DMS 273 (cell line): ENCODE measurements around the gene CATSPERE.
A peak's percentile ranks its signal among the peaks of the same experiment; 100 is the strongest.

ENCODE experiments used
- DNase-seq: peaks from one replicate; lab custom pipeline; 2025; ENCODE audit not compliant: unreplicated experiment; lab: John Stamatoyannopoulos, UW

Gene CATSPERE

GRCh38 chr1:244615301-244615700 is 154.2 kb downstream of the CATSPERE start:
- no peak for DNase-seq

- DNase-seq = no peak
Observed at GRCh38 chr1:244626709-244627108, 165.6 kb downstream of the CATSPERE start.

GRCh38 chr1:244628789-244629188 is 167.7 kb downstream of the CATSPERE start:
- no peak for DNase-seq

GRCh38 chr1:244633140-244633539 is 172.1 kb downstream of the CATSPERE start:
- DNase-seq = peak; percentile 18

- DNase-seq = no peak
Observed at GRCh38 chr1:244634546-244634945, 173.5 kb downstream of the CATSPERE start.

GRCh38 chr1:244636488-244637259 is 175.6 kb downstream of the CATSPERE start:
- DNase-seq = no peak

- DNase-seq = no peak
Observed at GRCh38 chr1:244639561-244639960, 178.5 kb downstream of the CATSPERE start.

GRCh38 chr1:244640917-244641316 is 179.8 kb downstream of the CATSPERE start:
- no peak for DNase-seq

GRCh38 chr1:244642526-244642925 is 181.5 kb downstream of the CATSPERE start:
- DNase-seq = no peak

- DNase-seq = no peak
Observed at GRCh38 chr1:244642988-244643387, 181.9 kb downstream of the CATSPERE start.

GRCh38 chr1:244645414-244645813 is 184.3 kb downstream of the CATSPERE start:
- no peak for DNase-seq

GRCh38 chr1:244645890-244646289 is 184.8 kb downstream of the CATSPERE start:
- no peak for DNase-seq

- no peak for DNase-seq
Observed at GRCh38 chr1:244647819-244648218, 186.7 kb downstream of the CATSPERE start.

GRCh38 chr1:244651956-244652622 is 191.0 kb downstream of the CATSPERE start:
- DNase-seq = no peak

- DNase-seq = peak; percentile 99
Observed at GRCh38 chr1:244652623-244653438, 191.8 kb downstream of the CATSPERE start, which contains the start of gene DESI2. Gene DESI2, plus strand, starts transcription at chr1:244653126. Its CDS starts 188 bp downstream, at chr1:244653314.

- peak; percentile 55 for DNase-seq
Observed at GRCh38 chr1:244653439-244654107, 192.5 kb downstream of the CATSPERE start.

GRCh38 chr1:244654108-244655038 is 193.3 kb downstream of the CATSPERE start:
- DNase-seq = no peak

- no peak for DNase-seq
Observed at GRCh38 chr1:244655186-244655585, 194.1 kb downstream of the CATSPERE start.

GRCh38 chr1:244657421-244657820 is 196.3 kb downstream of the CATSPERE start:
- DNase-seq = no peak

GRCh38 chr1:244659694-244660093 is 198.6 kb downstream of the CATSPERE start:
- no peak for DNase-seq
